Glutamatergic neuron (in vitro differentiated cells): ENCODE data around the gene GLRX3. TPM values are rescaled to one million over a fixed set of nuclear protein-coding genes. Genes with fewer than 3 reads are reported as not detected.

ENCODE experiments used
- DNase-seq: peaks from one replicate; pipeline ENCODE4 v3.0.0; 2022
- H3K27ac Mint-ChIP-seq: one replicate; pipeline ENCODE4 v1.8.0; 2020; ENCODE audit warnings: mild to moderate bottlenecking, mixed read lengths, inconsistent platforms; ENCODE audit not compliant: unreplicated experiment
- H3K27me3 Mint-ChIP-seq: one replicate; pipeline ENCODE4 v1.8.0; 2020; ENCODE audit warnings: mild to moderate bottlenecking, moderate library complexity, mixed read lengths, inconsistent platforms; ENCODE audit not compliant: unreplicated experiment
- H3K36me3 Mint-ChIP-seq: one replicate; pipeline ENCODE4 v1.8.0; 2020; ENCODE audit warnings: mild to moderate bottlenecking, mixed read lengths, inconsistent platforms; ENCODE audit not compliant: unreplicated experiment
- H3K4me1 Mint-ChIP-seq: one replicate; pipeline ENCODE4 v1.8.0; 2020; ENCODE audit warnings: mild to moderate bottlenecking, low read depth, mixed read lengths, inconsistent platforms; ENCODE audit not compliant: unreplicated experiment
- H3K4me3 Mint-ChIP-seq: one replicate; pipeline ENCODE4 v1.8.0; 2020; ENCODE audit warnings: mild to moderate bottlenecking, mixed read lengths, inconsistent platforms; ENCODE audit not compliant: unreplicated experiment
- H3K9me3 Mint-ChIP-seq: one replicate; pipeline ENCODE4 v1.8.0; 2020; ENCODE audit warnings: mild to moderate bottlenecking, moderate library complexity, mixed read lengths, inconsistent platforms; ENCODE audit not compliant: unreplicated experiment
- total RNA-seq: library from RNA; stranded (reverse); fragmentation: NEBNext Ultra II Directional; extraction: Animal tissue kit (Norgen Biotek cat#: 25700); gene quantifications from one replicate; pipeline ENCODE4 v1.2.1, GENCODE V29; 2021; ENCODE audit not compliant: unreplicated experiment
- TF ChIP-seq, protein P1 (sequence below): fragments of 200-600 bp; sonication (generic); IDR thresholded peaks from one replicate; pipeline ENCODE4 v1.5.0; 2021; ENCODE audit not compliant: partially characterized antibody, unreplicated experiment

Gene GLRX3
- total RNA-seq, 1 donor from 2014 or later = 80.1 TPM

DNA sequence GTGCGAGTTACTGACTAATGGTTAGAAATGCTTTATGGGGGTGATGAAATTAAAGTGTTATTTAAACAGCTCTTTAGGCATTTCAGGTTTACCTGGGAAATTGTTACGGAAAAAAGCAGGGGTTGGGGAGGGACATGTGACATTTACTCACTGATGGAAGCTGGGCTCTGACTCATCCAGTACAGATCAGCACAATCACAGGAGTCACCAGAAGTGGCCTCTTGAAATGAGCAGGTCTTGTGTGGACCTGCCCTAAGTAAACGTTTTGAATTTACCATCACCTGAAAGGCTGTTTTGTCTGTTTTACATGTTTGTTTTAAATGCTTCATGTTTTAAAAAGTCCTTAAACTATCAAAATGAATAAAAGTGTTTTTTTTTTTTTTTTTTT lies 2.3 kb downstream of the GLRX3 start:
- TF ChIP-seq, protein P1, sequence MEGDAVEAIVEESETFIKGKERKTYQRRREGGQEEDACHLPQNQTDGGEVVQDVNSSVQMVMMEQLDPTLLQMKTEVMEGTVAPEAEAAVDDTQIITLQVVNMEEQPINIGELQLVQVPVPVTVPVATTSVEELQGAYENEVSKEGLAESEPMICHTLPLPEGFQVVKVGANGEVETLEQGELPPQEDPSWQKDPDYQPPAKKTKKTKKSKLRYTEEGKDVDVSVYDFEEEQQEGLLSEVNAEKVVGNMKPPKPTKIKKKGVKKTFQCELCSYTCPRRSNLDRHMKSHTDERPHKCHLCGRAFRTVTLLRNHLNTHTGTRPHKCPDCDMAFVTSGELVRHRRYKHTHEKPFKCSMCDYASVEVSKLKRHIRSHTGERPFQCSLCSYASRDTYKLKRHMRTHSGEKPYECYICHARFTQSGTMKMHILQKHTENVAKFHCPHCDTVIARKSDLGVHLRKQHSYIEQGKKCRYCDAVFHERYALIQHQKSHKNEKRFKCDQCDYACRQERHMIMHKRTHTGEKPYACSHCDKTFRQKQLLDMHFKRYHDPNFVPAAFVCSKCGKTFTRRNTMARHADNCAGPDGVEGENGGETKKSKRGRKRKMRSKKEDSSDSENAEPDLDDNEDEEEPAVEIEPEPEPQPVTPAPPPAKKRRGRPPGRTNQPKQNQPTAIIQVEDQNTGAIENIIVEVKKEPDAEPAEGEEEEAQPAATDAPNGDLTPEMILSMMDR = no peak
- no peak overlapping the region for H3K27ac Mint-ChIP-seq
- no peak for DNase-seq

DNA sequence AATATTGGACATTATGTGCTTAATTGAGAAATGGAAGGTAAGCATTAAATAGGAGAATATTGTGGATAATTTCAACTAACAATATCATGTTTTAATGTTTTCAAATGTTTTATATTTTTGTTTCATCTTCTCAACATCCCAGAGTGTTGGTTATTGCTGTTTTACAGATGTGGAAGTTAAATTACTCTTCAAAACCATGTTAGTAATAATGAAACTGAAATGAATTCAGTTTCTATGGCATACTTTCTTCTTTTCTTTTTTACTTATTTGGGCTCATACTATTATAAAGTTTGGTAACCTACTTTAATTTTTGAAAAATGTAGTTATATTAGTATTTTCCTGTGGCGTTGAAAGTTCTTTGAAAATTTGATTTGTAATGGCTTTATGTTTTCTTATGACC lies 4.2 kb downstream of the GLRX3 start:
- Mint-ChIP-seq H3K36me3 (no peaks in the 10 kb centered on the region), H3K27me3 (peaks cover 4% of the 10 kb centered on the region), H3K9me3 (no peaks in the 10 kb centered on the region), H3K4me3 (no peak overlapping the region), H3K4me1 (peaks cover 18% of the 10 kb centered on the region), H3K27ac (no peak overlapping the region)
- TF ChIP-seq, protein P1 = no peak
- no peak for DNase-seq

More for the DNA sequence above, 2.3 kb downstream of the GLRX3 start:
- Mint-ChIP-seq H3K9me3 (peaks cover 4% of the 10 kb centered on the region), H3K27me3 (peaks cover 6% of the 10 kb centered on the region), H3K4me1 (peaks cover 18% of the 10 kb centered on the region), H3K4me3 (peak overlapping the region; percentile 92), H3K36me3 (no peaks in the 10 kb centered on the region)

DNA sequence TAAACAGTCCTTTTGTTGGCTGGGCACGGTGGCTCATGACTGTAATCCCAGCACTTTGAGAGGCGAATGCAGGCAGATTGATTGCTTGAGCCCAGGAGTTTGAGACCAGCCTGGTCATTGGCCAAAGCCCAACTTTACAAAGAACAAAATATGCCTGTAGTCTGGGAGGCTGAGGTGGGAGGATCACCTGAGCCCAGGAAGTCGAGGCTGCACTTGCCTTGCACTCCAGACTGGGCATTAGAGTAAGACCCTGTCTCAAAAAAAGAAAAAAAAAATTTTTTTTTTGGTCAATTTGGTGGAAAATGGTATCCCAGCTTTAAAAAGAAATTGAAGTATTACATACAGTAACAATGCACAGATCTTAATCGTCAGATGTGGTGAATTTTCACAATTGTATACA lies 4.8 kb downstream of the GLRX3 start:
- TF ChIP-seq, protein P1 = no peak
- no peak for DNase-seq
- Mint-ChIP-seq H3K9me3 (no peaks in the 10 kb centered on the region), H3K27me3 (peaks cover 4% of the 10 kb centered on the region), H3K27ac (no peak overlapping the region), H3K4me1 (peaks cover 18% of the 10 kb centered on the region), H3K36me3 (no peaks in the 10 kb centered on the region), H3K4me3 (no peak overlapping the region)

DNA sequence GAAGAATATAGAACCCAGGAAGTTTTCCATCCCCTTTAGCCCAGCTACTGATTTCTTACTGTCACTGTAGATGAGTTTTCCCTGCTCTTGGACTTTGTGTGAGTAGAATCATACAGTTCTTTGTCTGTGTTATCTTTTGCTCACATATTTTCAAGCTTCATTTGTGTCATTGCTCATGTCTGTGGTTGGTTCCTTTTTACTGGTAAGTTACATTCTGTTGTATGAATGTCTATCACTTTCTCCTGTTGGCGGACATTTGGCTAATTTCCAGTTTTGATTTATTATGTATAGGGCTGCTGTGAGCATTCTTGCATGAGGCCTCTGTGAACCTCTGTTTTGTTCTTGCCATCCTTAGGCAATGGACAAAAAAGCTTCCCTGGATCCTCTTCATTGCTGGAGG lies 5.3 kb downstream of the GLRX3 start:
- TF ChIP-seq, protein P1 = no peak
- Mint-ChIP-seq H3K4me1 (peaks cover 18% of the 10 kb centered on the region), H3K4me3 (no peak overlapping the region), H3K27ac (no peak overlapping the region), H3K27me3 (peaks cover 4% of the 10 kb centered on the region), H3K36me3 (no peaks in the 10 kb centered on the region), H3K9me3 (no peaks in the 10 kb centered on the region)
- no peak for DNase-seq

DNA sequence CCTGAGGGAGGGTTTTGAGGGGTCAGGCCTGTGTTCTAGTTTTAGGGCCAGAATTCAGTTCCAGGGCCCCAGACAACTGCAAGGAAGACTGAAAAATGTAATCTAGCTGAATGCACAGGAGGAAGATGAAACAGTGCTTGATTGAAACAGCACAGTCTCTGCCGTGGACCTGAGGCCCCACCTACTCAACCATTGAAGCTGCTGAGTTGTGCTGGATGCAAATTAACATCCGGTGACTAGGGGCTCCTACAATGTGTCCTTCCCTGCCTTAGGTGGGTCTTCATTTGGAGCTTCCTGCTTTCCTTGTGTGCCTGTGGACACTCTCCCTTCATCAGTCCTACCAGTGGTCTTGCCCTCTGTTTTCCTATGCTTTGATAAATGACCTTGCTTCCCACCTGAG lies 5.7 kb downstream of the GLRX3 start:
- H3K4me3 Mint-ChIP-seq = no peak overlapping the region
- TF ChIP-seq, protein P1 = no peak
- peaks cover 4% of the 10 kb centered on the region for H3K27me3 Mint-ChIP-seq
- peaks cover 18% of the 10 kb centered on the region for H3K4me1 Mint-ChIP-seq
- no peaks in the 10 kb centered on the region for H3K9me3 Mint-ChIP-seq
- no peaks in the 10 kb centered on the region for H3K36me3 Mint-ChIP-seq
- DNase-seq = no peak
- H3K27ac Mint-ChIP-seq = no peak overlapping the region
